ENCODE data around the gene IER5.

IER5 gene

DNA sequence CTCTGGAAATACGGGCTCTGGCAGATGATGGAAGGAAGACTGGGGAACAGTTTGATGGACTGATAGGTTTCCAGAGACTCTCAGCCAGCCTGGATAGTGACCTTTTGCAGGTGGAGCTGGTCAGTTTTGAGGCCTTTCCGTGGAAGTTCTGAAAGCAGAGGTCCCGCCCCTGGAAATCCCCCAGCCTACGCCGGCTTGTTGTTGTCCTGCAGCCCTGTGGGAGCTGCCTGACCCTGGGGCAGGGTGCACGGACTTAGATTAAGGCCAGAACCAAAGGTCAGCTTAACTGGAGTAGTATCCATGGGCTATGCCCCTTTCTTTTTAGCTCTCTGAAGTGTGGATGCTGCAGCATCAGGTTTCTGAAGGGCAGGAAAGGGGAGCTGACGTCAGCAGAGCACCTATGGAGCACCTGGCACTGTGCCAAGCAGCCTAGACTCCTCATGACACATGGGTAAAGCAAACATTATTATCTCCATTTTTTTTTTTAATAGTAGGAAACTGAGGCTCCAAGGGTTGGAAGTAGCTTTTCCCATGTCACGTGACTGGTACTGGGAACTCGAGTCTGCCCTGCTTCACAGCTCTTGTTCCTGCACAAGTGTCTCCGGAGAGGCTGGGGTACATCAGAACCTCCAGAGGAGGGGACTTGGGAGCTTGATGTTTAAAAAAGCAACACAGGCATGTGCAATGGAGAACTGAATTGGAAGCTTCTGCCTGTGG lies 38.5 kb downstream of the IER5 start (continued):
- TF ChIP-seq ZNF362 (tag by site-specific recombination; IDR thresholded peaks at IDR 0.05): peak; percentile 95
- TF ChIP-seq ZNF596 (tag by site-specific recombination; IDR thresholded peaks at IDR 0.05): peak; percentile 79
- TF ChIP-seq, protein P1, sequence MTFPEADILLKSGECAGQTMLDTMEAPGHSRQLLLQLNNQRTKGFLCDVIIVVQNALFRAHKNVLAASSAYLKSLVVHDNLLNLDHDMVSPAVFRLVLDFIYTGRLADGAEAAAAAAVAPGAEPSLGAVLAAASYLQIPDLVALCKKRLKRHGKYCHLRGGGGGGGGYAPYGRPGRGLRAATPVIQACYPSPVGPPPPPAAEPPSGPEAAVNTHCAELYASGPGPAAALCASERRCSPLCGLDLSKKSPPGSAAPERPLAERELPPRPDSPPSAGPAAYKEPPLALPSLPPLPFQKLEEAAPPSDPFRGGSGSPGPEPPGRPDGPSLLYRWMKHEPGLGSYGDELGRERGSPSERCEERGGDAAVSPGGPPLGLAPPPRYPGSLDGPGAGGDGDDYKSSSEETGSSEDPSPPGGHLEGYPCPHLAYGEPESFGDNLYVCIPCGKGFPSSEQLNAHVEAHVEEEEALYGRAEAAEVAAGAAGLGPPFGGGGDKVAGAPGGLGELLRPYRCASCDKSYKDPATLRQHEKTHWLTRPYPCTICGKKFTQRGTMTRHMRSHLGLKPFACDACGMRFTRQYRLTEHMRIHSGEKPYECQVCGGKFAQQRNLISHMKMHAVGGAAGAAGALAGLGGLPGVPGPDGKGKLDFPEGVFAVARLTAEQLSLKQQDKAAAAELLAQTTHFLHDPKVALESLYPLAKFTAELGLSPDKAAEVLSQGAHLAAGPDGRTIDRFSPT (tag by site-specific recombination; IDR thresholded peaks at IDR 0.05): 0 out of 2 replicates have a peak, but pooled peaks have one; percentile 20
- 0 out of 2 replicates have a peak, but pooled peaks have one; percentile 76 for TF ChIP-seq GLI2 (tag by site-specific recombination; IDR thresholded peaks at IDR 0.05; ENCODE audit: borderline replicate concordance, low read depth)
- no peak for TF ChIP-seq ZFP3 (tag by site-specific recombination; IDR thresholded peaks at IDR 0.05; ENCODE audit: low read depth)
- no peak for TF ChIP-seq ZNF768 (tag by site-specific recombination; IDR thresholded peaks at IDR 0.05)
- TF ChIP-seq ZNF114 (tag by site-specific recombination; IDR thresholded peaks at IDR 0.05): no peak
- no peak for TF ChIP-seq ZNF157 (tag by site-specific recombination; IDR thresholded peaks at IDR 0.05)
- peak; percentile 57; the same call in 1 of the 2 replicates for TF ChIP-seq ZFP69B (tag by site-specific recombination; IDR thresholded peaks at IDR 0.05)
- TF ChIP-seq ZNF169 (tag by site-specific recombination; IDR thresholded peaks at IDR 0.05): no peak
- no peak for TF ChIP-seq ZNF560 (tag by site-specific recombination; IDR thresholded peaks at IDR 0.05; ENCODE audit: borderline replicate concordance)
- TF ChIP-seq BCL11A (tag by site-specific recombination; IDR thresholded peaks at IDR 0.05; ENCODE audit: low read depth): peak; percentile 58; the same call in 1 of the 2 replicates
- no peak for TF ChIP-seq ZNF416 (tag by site-specific recombination; IDR thresholded peaks at IDR 0.05)
- TF ChIP-seq ZNF677 (tag by site-specific recombination; IDR thresholded peaks at IDR 0.05): peak; percentile 85
- peak; percentile 96 for TF ChIP-seq KLF10 (tag by site-specific recombination; IDR thresholded peaks at IDR 0.05)
- TF ChIP-seq ZNF701 (tag by site-specific recombination; IDR thresholded peaks at IDR 0.05): 0 out of 2 replicates have a peak, but pooled peaks have one; percentile 59
- no peak for TF ChIP-seq ZNF274 (IDR thresholded peaks at IDR 0.05; ENCODE audit: low read length)
- TF ChIP-seq ZNF274 (tag by site-specific recombination; IDR thresholded peaks at IDR 0.05; ENCODE audit: borderline replicate concordance): no peak
- peak; percentile 98; the same call in 1 of the 2 replicates for TF ChIP-seq ZNF221 (tag by site-specific recombination; IDR thresholded peaks at IDR 0.05; ENCODE audit: borderline replicate concordance)
- TF ChIP-seq ZNF341 (tag by site-specific recombination; IDR thresholded peaks at IDR 0.05; ENCODE audit: low read depth): no peak
- TF ChIP-seq GLI4 (tag by site-specific recombination; IDR thresholded peaks at IDR 0.05): no peak
- TF ChIP-seq ZNF174 (tag by site-specific recombination; IDR thresholded peaks at IDR 0.05): no peak
- TF ChIP-seq ZSCAN18 (tag by site-specific recombination; IDR thresholded peaks at IDR 0.05): no peak
- TF ChIP-seq ZNF664 (tag by site-specific recombination; IDR thresholded peaks at IDR 0.05): no peak
- TF ChIP-seq, protein P2, sequence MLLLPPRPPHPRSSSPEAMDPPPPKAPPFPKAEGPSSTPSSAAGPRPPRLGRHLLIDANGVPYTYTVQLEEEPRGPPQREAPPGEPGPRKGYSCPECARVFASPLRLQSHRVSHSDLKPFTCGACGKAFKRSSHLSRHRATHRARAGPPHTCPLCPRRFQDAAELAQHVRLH (tag by site-specific recombination; IDR thresholded peaks at IDR 0.05): no peak
- peak; percentile 99 for TF ChIP-seq ZNF660 (tag by site-specific recombination; IDR thresholded peaks at IDR 0.05)
- TF ChIP-seq ZBTB49 (tag by site-specific recombination; IDR thresholded peaks at IDR 0.05; ENCODE audit: low read depth): no peak
- TF ChIP-seq ZNF785 (tag by site-specific recombination; IDR thresholded peaks at IDR 0.05): no peak
- peak; percentile 52 for TF ChIP-seq PATZ1 (tag by site-specific recombination; IDR thresholded peaks at IDR 0.05)
- TF ChIP-seq HOXC10 (CRISPR knock-in tag; IDR thresholded peaks at IDR 0.05): no peak
- TF ChIP-seq ZNF426 (tag by site-specific recombination; IDR thresholded peaks at IDR 0.05): no peak
- TF ChIP-seq ZNF112 (tag by site-specific recombination; IDR thresholded peaks at IDR 0.05): peak; percentile 92

Measured in HEK293 (cell line).